Neural cell (in vitro differentiated cells): ENCODE measurements around the gene SRSF1.

Experiments used
- EP300 ChIP-seq: fragments of 450-650 bp; conservative IDR thresholded peaks from 2 replicates; pipeline ENCODE4 v1.6.1; 2014; ENCODE audit warnings: antibody characterized with exemption, mild to moderate bottlenecking, moderate library complexity; ENCODE audit not compliant: poor library complexity, severe bottlenecking
- MXI1 ChIP-seq: fragments of 450-650 bp; conservative IDR thresholded peaks from 2 replicates; pipeline ENCODE4 v1.6.1; 2014; ENCODE audit warnings: antibody characterized with exemption, mild to moderate bottlenecking; ENCODE audit not compliant: poor library complexity, severe bottlenecking
- POLR2AphosphoS5 ChIP-seq: IDR thresholded peaks from 2 replicates; pipeline ENCODE4 v1.6.1; 2012
- TF ChIP-seq, protein P1 (sequence below): fragments of 450-650 bp; IDR thresholded peaks from 2 replicates; pipeline ENCODE4 v1.5.1; 2014; ENCODE audit warnings: antibody characterized with exemption, mild to moderate bottlenecking, moderate library complexity; ENCODE audit not compliant: poor library complexity, severe bottlenecking

DNA sequence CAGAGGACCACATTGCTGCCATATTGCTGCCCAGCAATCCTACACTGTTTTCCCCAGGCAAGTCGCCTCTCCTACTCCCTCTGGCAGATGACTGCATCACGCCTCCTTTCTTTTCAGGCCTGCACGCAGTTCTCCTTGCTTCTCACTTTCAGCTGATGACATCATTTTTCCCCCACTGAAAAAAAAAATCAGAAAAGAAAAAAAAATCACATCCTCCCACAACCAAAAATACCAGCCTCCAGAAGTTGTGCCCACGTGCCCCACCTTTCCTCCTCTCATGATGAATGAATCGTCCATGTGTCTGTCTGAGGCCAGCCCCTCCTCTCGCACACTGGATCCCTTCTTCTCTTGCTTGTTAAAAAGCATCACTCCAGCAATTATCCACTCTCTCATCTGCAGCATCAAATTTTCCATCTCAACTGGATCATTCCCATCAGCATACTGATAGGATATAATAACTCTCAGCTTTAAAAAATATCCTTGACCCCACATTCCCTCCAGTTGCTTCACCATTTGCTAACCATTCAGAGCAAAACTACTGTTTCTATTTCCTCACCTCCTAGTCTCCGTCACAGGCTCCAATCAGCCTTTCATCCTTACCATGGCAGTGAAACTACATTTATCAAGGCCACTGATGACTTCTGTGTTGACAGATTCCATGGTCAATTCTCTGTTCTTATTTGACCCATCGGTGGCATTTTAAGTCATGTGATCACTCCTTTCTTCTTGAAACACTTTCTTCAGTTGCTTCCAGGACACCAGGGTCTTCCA is 46.1 kb upstream of the SRSF1 start:
- TF ChIP-seq EP300 = no peak
- TF ChIP-seq POLR2AphosphoS5 = no peak
- TF ChIP-seq MXI1 = no peak
- TF ChIP-seq, protein P1, sequence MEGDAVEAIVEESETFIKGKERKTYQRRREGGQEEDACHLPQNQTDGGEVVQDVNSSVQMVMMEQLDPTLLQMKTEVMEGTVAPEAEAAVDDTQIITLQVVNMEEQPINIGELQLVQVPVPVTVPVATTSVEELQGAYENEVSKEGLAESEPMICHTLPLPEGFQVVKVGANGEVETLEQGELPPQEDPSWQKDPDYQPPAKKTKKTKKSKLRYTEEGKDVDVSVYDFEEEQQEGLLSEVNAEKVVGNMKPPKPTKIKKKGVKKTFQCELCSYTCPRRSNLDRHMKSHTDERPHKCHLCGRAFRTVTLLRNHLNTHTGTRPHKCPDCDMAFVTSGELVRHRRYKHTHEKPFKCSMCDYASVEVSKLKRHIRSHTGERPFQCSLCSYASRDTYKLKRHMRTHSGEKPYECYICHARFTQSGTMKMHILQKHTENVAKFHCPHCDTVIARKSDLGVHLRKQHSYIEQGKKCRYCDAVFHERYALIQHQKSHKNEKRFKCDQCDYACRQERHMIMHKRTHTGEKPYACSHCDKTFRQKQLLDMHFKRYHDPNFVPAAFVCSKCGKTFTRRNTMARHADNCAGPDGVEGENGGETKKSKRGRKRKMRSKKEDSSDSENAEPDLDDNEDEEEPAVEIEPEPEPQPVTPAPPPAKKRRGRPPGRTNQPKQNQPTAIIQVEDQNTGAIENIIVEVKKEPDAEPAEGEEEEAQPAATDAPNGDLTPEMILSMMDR = no peak
